ENCODE data around the gene NDE1.

Gene NDE1

GRCh38 chr16:15650019-15650697 is at the start of gene NDE1:
TSS of gene NDE1 (plus strand) at chr16:15650245. CDS start at chr16:15664779, 14,534 bp downstream.
- TF ChIP-seq CTCF (conservative IDR thresholded peaks at IDR 0.05; ENCODE audit: control insufficient read depth, insufficient read depth, low read depth, low read length), result no peak
- H3K4me3 ChIP-seq (ENCODE audit: control insufficient read depth, low read depth, low read length), result peak within 1 kb of the TSS; percentile 91

GRCh38 chr16:15601212-15601879 is 48.7 kb upstream of the NDE1 start:
- no peak for DNase-seq (ENCODE audit: low read depth)
- no peak overlapping the region for H3K4me3 ChIP-seq (ENCODE audit: control insufficient read depth, low read depth, low read length)
- TF ChIP-seq CTCF (conservative IDR thresholded peaks at IDR 0.05; ENCODE audit: control insufficient read depth, insufficient read depth, low read depth, low read length), result no peak

More at GRCh38 chr16:15650019-15650697, at the start of gene NDE1:
- peak; percentile 82 for DNase-seq (ENCODE audit: low read depth)

GRCh38 chr16:15602285-15603044 is 47.6 kb upstream of the NDE1 start:
- H3K4me3 ChIP-seq (ENCODE audit: control insufficient read depth, low read depth, low read length), result no peak overlapping the region
- TF ChIP-seq CTCF (conservative IDR thresholded peaks at IDR 0.05; ENCODE audit: control insufficient read depth, insufficient read depth, low read depth, low read length), result no peak
- DNase-seq (ENCODE audit: low read depth), result no peak

- no peak for DNase-seq (ENCODE audit: low read depth)
- no peak overlapping the region for H3K4me3 ChIP-seq (ENCODE audit: control insufficient read depth, low read depth, low read length)
- no peak for TF ChIP-seq CTCF (conservative IDR thresholded peaks at IDR 0.05; ENCODE audit: control insufficient read depth, insufficient read depth, low read depth, low read length)
Observed at GRCh38 chr16:15604460-15605440, 45.3 kb upstream of the NDE1 start.

GRCh38 chr16:15605839-15606517 is 44.1 kb upstream of the NDE1 start:
- no peak for DNase-seq (ENCODE audit: low read depth)
- TF ChIP-seq CTCF (conservative IDR thresholded peaks at IDR 0.05; ENCODE audit: control insufficient read depth, insufficient read depth, low read depth, low read length), result no peak
- H3K4me3 ChIP-seq (ENCODE audit: control insufficient read depth, low read depth, low read length), result no peak overlapping the region

All from fibroblast of mammary gland (primary cell).